ENCODE measurements around the gene CROT. TPM values are rescaled to one million over a fixed set of nuclear protein-coding genes. Genes with fewer than 3 reads are reported as not detected.

The CROT gene
- total RNA-seq, 1 donor from 2014 or later, result 18.8 TPM

DNA sequence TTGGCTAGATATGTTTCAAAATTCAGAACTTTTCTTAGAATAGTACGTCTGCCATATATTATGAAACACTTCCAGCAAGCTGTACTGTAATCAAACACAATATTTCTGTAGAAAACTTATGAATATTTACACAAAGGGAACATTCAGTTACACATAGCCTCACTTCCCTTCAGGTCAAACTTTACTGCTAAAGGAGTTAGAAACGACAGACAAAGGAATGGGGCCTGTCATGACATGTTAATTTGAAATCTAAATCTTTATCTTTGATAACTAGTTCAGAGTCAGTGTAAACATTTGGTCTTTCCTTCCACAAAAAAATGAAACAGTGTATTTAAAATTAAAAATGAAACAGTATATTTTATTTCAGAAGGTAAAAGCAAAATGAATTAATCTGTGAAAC is 1.0 kb upstream of the CROT start:
- H3K9me3 Mint-ChIP-seq (ENCODE audit: unreplicated experiment), result no peaks in the 10 kb centered on the region
- FAIRE-seq, result no peak
- peaks cover 11% of the 10 kb centered on the region for H3K4me1 ChIP-seq (ENCODE audit: insufficient read depth, low read length)
- peak overlapping the region; percentile 78 for H3K4me3 ChIP-seq (ENCODE audit: insufficient read depth, low read depth, low read length)
- peaks cover 6% of the 10 kb centered on the region for H3K36me3 Mint-ChIP-seq (ENCODE audit: low read depth, unreplicated experiment)
- no peak for DNase-seq (ENCODE audit: low read depth)
- no peaks in the 10 kb centered on the region for H3K27me3 ChIP-seq (ENCODE audit: insufficient read depth, low read length)
- H3K36me3 ChIP-seq (ENCODE audit: insufficient read depth, low read length), result peaks cover 3% of the 10 kb centered on the region
- H3K4me2 ChIP-seq (ENCODE audit: low read length), result peak overlapping the region; percentile 94
- peak overlapping the region; percentile 63 for H3K27ac ChIP-seq (ENCODE audit: low read depth, low read length)
- peak overlapping the region; percentile 94 for H3K4me3 Mint-ChIP-seq (ENCODE audit: unreplicated experiment)
- TF ChIP-seq CTCF (IDR thresholded peaks at IDR 0.05; ENCODE audit: insufficient read depth, low read depth, low read length) (no peak), EZH2 (IDR thresholded peaks at IDR 0.05; ENCODE audit: insufficient read depth, low read length) (no peak)
- H3K4me1 Mint-ChIP-seq (ENCODE audit: low read depth, unreplicated experiment), result peaks cover 18% of the 10 kb centered on the region
- peak overlapping the region; percentile 23 for H3K27ac Mint-ChIP-seq (ENCODE audit: unreplicated experiment)
- peaks cover 9% of the 10 kb centered on the region for H3K79me2 ChIP-seq (ENCODE audit: insufficient read depth, low read length)
- H2AFZ ChIP-seq (ENCODE audit: low read depth, low read length), result peak overlapping the region; percentile 12
- H3K9me3 ChIP-seq (ENCODE audit: insufficient read depth, low read depth, low read length), result no peaks in the 10 kb centered on the region
- no peaks in the 10 kb centered on the region for H3K27me3 Mint-ChIP-seq (ENCODE audit: low read depth, unreplicated experiment)
- H4K20me1 ChIP-seq (ENCODE audit: insufficient read depth, low read length), result no peaks in the 10 kb centered on the region
- peak overlapping the region; percentile 83 for H3K9ac ChIP-seq (ENCODE audit: low read length)

DNA sequence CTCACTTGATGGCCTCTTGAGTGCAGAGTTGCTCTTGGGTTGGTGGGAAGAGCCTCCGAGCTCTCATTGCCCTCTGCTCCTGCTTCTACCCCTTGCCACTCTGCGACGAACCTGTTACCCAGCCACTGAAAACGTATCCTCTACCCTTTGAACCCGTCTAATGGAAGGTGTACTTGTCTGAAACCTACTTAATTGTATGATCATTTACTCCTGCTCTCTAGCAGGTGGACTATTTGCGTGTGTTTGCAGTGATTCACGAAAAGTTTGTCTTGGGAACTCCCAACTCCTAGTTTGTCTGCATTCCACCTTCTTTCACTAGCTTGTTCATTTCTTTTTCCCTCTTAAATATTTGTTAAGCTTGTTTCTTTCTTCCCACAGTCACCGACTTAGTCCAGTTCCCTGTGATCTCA is 503 bp downstream of the CROT start:
- TF ChIP-seq CTCF (IDR thresholded peaks at IDR 0.05; ENCODE audit: insufficient read depth, low read depth, low read length) (no peak), EZH2 (IDR thresholded peaks at IDR 0.05; ENCODE audit: insufficient read depth, low read length) (no peak)
- Histone ChIP-seq H3K4me2 (ENCODE audit: low read length) (peak overlapping the region; percentile 94), H3K9me3 (ENCODE audit: insufficient read depth, low read depth, low read length) (no peaks in the 10 kb centered on the region), H3K36me3 (ENCODE audit: insufficient read depth, low read length) (peaks cover 12% of the 10 kb centered on the region), H3K79me2 (ENCODE audit: insufficient read depth, low read length) (peaks cover 9% of the 10 kb centered on the region), H3K27me3 (ENCODE audit: insufficient read depth, low read length) (no peaks in the 10 kb centered on the region), H3K27ac (ENCODE audit: low read depth, low read length) (peak overlapping the region; percentile 6), H3K9ac (ENCODE audit: low read length) (peak overlapping the region; percentile 83), H3K4me3 (ENCODE audit: insufficient read depth, low read depth, low read length) (peak overlapping the region; percentile 78), H2AFZ (ENCODE audit: low read depth, low read length) (peak overlapping the region; percentile 94), H3K4me1 (ENCODE audit: insufficient read depth, low read length) (peaks cover 11% of the 10 kb centered on the region), H4K20me1 (ENCODE audit: insufficient read depth, low read length) (no peaks in the 10 kb centered on the region)
- Mint-ChIP-seq H3K36me3 (ENCODE audit: low read depth, unreplicated experiment) (peaks cover 17% of the 10 kb centered on the region), H3K27ac (ENCODE audit: unreplicated experiment) (peak overlapping the region; percentile 55), H3K9me3 (ENCODE audit: unreplicated experiment) (peaks cover 3% of the 10 kb centered on the region), H3K4me1 (ENCODE audit: low read depth, unreplicated experiment) (peaks cover 18% of the 10 kb centered on the region), H3K27me3 (ENCODE audit: low read depth, unreplicated experiment) (no peaks in the 10 kb centered on the region), H3K4me3 (ENCODE audit: unreplicated experiment) (peak overlapping the region; percentile 94)
- DNase-seq (ENCODE audit: low read depth), result peak; percentile 14
- no peak for FAIRE-seq

- H3K27me3 ChIP-seq (ENCODE audit: insufficient read depth, low read length), result no peaks in the 10 kb centered on the region
- H3K36me3 ChIP-seq (ENCODE audit: insufficient read depth, low read length), result peaks cover 12% of the 10 kb centered on the region
- Mint-ChIP-seq H3K9me3 (ENCODE audit: unreplicated experiment) (peaks cover 6% of the 10 kb centered on the region), H3K27ac (ENCODE audit: unreplicated experiment) (no peak overlapping the region), H3K27me3 (ENCODE audit: low read depth, unreplicated experiment) (no peaks in the 10 kb centered on the region), H3K36me3 (ENCODE audit: low read depth, unreplicated experiment) (peaks cover 21% of the 10 kb centered on the region), H3K4me3 (ENCODE audit: unreplicated experiment) (peak overlapping the region; percentile 30), H3K4me1 (ENCODE audit: low read depth, unreplicated experiment) (peaks cover 18% of the 10 kb centered on the region)
- TF ChIP-seq CTCF (IDR thresholded peaks at IDR 0.05; ENCODE audit: insufficient read depth, low read depth, low read length) (no peak), EZH2 (IDR thresholded peaks at IDR 0.05; ENCODE audit: insufficient read depth, low read length) (no peak)
- H3K27ac ChIP-seq (ENCODE audit: low read depth, low read length), result no peak overlapping the region
- FAIRE-seq (no peak), DNase-seq (ENCODE audit: low read depth) (no peak)
- peaks cover 11% of the 10 kb centered on the region for H3K4me1 ChIP-seq (ENCODE audit: insufficient read depth, low read length)
- H3K9ac ChIP-seq (ENCODE audit: low read length), result no peak overlapping the region
- no peaks in the 10 kb centered on the region for H3K9me3 ChIP-seq (ENCODE audit: insufficient read depth, low read depth, low read length)
- no peak overlapping the region for H3K4me3 ChIP-seq (ENCODE audit: insufficient read depth, low read depth, low read length)
- H3K79me2 ChIP-seq (ENCODE audit: insufficient read depth, low read length), result peaks cover 8% of the 10 kb centered on the region
- H4K20me1 ChIP-seq (ENCODE audit: insufficient read depth, low read length), result no peaks in the 10 kb centered on the region
- no peak overlapping the region for H2AFZ ChIP-seq (ENCODE audit: low read depth, low read length)
- no peak overlapping the region for H3K4me2 ChIP-seq (ENCODE audit: low read length)
These were observed 1.7 kb downstream of the CROT start for GRCh38 chr7:87347207-87347606.

All from astrocyte (in vitro differentiated cells and primary cell).